ENCODE data around the gene SNU13.

- TF ChIP-seq CTCF (conservative IDR thresholded peaks at IDR 0.05; ENCODE audit: low read depth, low read length), result no peak
- no peak for TF ChIP-seq RAD21 (IDR thresholded peaks at IDR 0.05; ENCODE audit: low read length)
Observed at GRCh38 chr22:41659941-41660340, 28.7 kb downstream of the SNU13 start.

Data from IMR-90 (cell line).